ENCODE results near the gene ZMIZ1. TPM values are rescaled to one million over a fixed set of nuclear protein-coding genes. Genes with fewer than 3 reads are reported as not detected.

The ZMIZ1 gene
- polyA plus RNA-seq, 3 donors, result 3.3 to 64.6 (median 8.9) TPM

- Histone ChIP-seq H3K9ac (ENCODE audit: insufficient read depth, low read length, poor library complexity, severe bottlenecking) (no peak overlapping the region), H3K4me2 (replicated peaks; ENCODE audit: extremely low read depth, low read length, poor library complexity, severe bottlenecking) (no peak overlapping the region), H3K4me1 (ENCODE audit: control insufficient read depth in 1 of 2, insufficient read depth in 2 of 2, low read length in 2 of 2) (peaks cover 36 to 39% of the 10 kb centered on the region in 2 donors), H3K36me3 (replicated peaks in 1 of 2; ENCODE audit: control insufficient read depth in 1 of 2, insufficient read depth in 2 of 2, low read length in 2 of 2) (peaks cover 51 to 59% of the 10 kb centered on the region in 2 donors), H3K79me2 (ENCODE audit: insufficient read depth, low read length) (no peaks in the 10 kb centered on the region), H3K9me3 (replicated peaks in 1 of 2; ENCODE audit: control insufficient read depth in 1 of 2, insufficient read depth in 1 of 2, low read length in 2 of 2) (no peaks in the 10 kb centered on the region), H2AFZ (ENCODE audit: insufficient read depth, low read depth, low read length, poor library complexity, severe bottlenecking) (no peak overlapping the region), H3K27ac (ENCODE audit: low read depth in 1 of 2, low read length in 2 of 2) (no peak overlapping the region), H3K27me3 (ENCODE audit: control insufficient read depth in 2 of 2, insufficient read depth in 2 of 2, low read length in 2 of 2) (peaks cover 0 to 5% of the 10 kb centered on the region in 2 donors), H4K20me1 (ENCODE audit: insufficient read depth, low read length) (peaks cover 40% of the 10 kb centered on the region), H3K4me3 (replicated peaks in 1 of 3; ENCODE audit: low read depth in 2 of 3, low read length in 3 of 3) (no peak overlapping the region)
- peaks cover 40% of the 10 kb centered on the region for H3K4me1 Mint-ChIP-seq
- H3K9me3 Mint-ChIP-seq, result peaks cover 0 to 9% (median 5%) of the 10 kb centered on the region in 7 donors
- WGBS (ENCODE audit: insufficient coverage), result 94% methylated on average over 22 of the region's 25 CpGs
- intact Hi-C loops (cut with micrococcal nuclease), result loop anchor here (5.0 kb wide), 2 partner anchors 32 to 37 kb away; partner anchors contain the start of gene PPIF (in 1 of the 2)
- H3K36me3 Mint-ChIP-seq, result peaks cover 69 to 71% of the 10 kb centered on the region in 2 donors
- H3K27ac Mint-ChIP-seq, result peak overlapping the region in 1 of 7 donors; percentile 35
- no peak for DNase-seq
- TF ChIP-seq CTCF (IDR thresholded peaks at IDR 0.05), result no peak
- H3K27me3 Mint-ChIP-seq (ENCODE audit: low read depth in 3 of 3), result peaks cover 7 to 23% (median 18%) of the 10 kb centered on the region in 3 donors
- no peak overlapping the region for H3K4me3 Mint-ChIP-seq
These were observed 246.2 kb downstream of the ZMIZ1 start for GRCh38 chr10:79314761-79315601.

- Mint-ChIP-seq H3K27ac (no peak overlapping the region), H3K9me3 (peaks cover 0 to 9% (median 5%) of the 10 kb centered on the region in 7 donors), H3K36me3 (peaks cover 66 to 68% of the 10 kb centered on the region in 2 donors), H3K27me3 (ENCODE audit: low read depth in 3 of 3) (peaks cover 7 to 23% (median 19%) of the 10 kb centered on the region in 3 donors), H3K4me3 (no peak overlapping the region), H3K4me1 (peaks cover 45% of the 10 kb centered on the region)
- intact Hi-C loops (cut with micrococcal nuclease), result loop anchor here in 1 of 2 donors (5.0 kb wide), 1 partner anchor 37 kb away; no protein-coding TSS in a partner anchor
- Histone ChIP-seq H3K9me3 (replicated peaks in 1 of 2; ENCODE audit: control insufficient read depth in 1 of 2, insufficient read depth in 1 of 2, low read length in 2 of 2) (no peaks in the 10 kb centered on the region), H3K4me1 (ENCODE audit: control insufficient read depth in 1 of 2, insufficient read depth in 2 of 2, low read length in 2 of 2) (peaks cover 41 to 44% of the 10 kb centered on the region in 2 donors), H3K9ac (ENCODE audit: insufficient read depth, low read length, poor library complexity, severe bottlenecking) (no peak overlapping the region), H3K4me2 (replicated peaks; ENCODE audit: extremely low read depth, low read length, poor library complexity, severe bottlenecking) (no peak overlapping the region), H4K20me1 (ENCODE audit: insufficient read depth, low read length) (peaks cover 35% of the 10 kb centered on the region), H3K27ac (ENCODE audit: low read depth in 1 of 2, low read length in 2 of 2) (no peak overlapping the region), H3K4me3 (replicated peaks in 1 of 3; ENCODE audit: low read depth in 2 of 3, low read length in 3 of 3) (no peak overlapping the region), H3K27me3 (ENCODE audit: control insufficient read depth in 2 of 2, insufficient read depth in 2 of 2, low read length in 2 of 2) (peaks cover 0 to 5% of the 10 kb centered on the region in 2 donors), H3K36me3 (replicated peaks in 1 of 2; ENCODE audit: control insufficient read depth in 1 of 2, insufficient read depth in 2 of 2, low read length in 2 of 2) (peaks cover 48 to 54% of the 10 kb centered on the region in 2 donors), H2AFZ (ENCODE audit: insufficient read depth, low read depth, low read length, poor library complexity, severe bottlenecking) (no peak overlapping the region), H3K79me2 (ENCODE audit: insufficient read depth, low read length) (no peaks in the 10 kb centered on the region)
- no peak for DNase-seq
- TF ChIP-seq CTCF (IDR thresholded peaks at IDR 0.05), result no peak
- WGBS (ENCODE audit: insufficient coverage), result 88% methylated on average over 4 of the region's 11 CpGs
These were observed 246.8 kb downstream of the ZMIZ1 start for GRCh38 chr10:79315602-79315920.
